Cardiac muscle cell (in vitro differentiated cells and primary cell): ENCODE measurements around the gene TMCO2. TPM values are rescaled to one million over a fixed set of nuclear protein-coding genes. Genes with fewer than 3 reads are reported as not detected.
"Not testable (repeated sequence)": the region's sequence is repeated elsewhere in the genome, so short reads cannot be mapped to it uniquely, and the experiment has no call there.

Experiments used
- DNase-seq, 2 donors: peaks; one replicate each; pipeline versions ENCODE4 v3.0.0 to v3.0.0-alpha.2; 2010 to 2017; ENCODE audit warnings: low read depth in 1 of 2, low spot score in 1 of 2
- H3K27ac ChIP-seq: fragments of 200-600 bp; sonication (generic); 2 replicates; pipeline ENCODE4 v1.5.1; 2016
- H3K27me3 ChIP-seq: fragments of 200-600 bp; sonication (generic); 2 replicates; pipeline ENCODE4 v1.6.0; 2016; ENCODE audit warnings: control low read depth
- H3K36me3 ChIP-seq: fragments of 200-600 bp; sonication (generic); 2 replicates; pipeline ENCODE4 v1.5.1; 2016; ENCODE audit warnings: control low read depth
- H3K4me1 ChIP-seq: fragments of 200-600 bp; sonication (generic); 2 replicates; pipeline ENCODE4 v1.8.1; 2017; ENCODE audit warnings: low read depth, mild to moderate bottlenecking, mixed run types
- H3K4me3 ChIP-seq: fragments of 200-600 bp; sonication (generic); 2 replicates; pipeline ENCODE4 v1.5.1; 2016; ENCODE audit warnings: mild to moderate bottlenecking
- H3K9me3 ChIP-seq: fragments of 200-600 bp; sonication (generic); 2 replicates; pipeline ENCODE4 v1.5.1; 2017; ENCODE audit warnings: low read depth, mild to moderate bottlenecking, control low read depth
- CTCF ChIP-seq: IDR thresholded peaks from 2 replicates; pipeline ENCODE4 v1.5.1; 2012; ENCODE audit warnings: low read depth, mild to moderate bottlenecking, low read length
- polyA plus RNA-seq: library from polyadenylated mRNA; unstranded; fragments of >200 nt; fragmentation: Nextera tagmentation; extraction: Ambion mirVana; gene quantifications from 2 replicates; pipeline ENCODE4 v1.2.1, GENCODE V29; 2016
- total RNA-seq: library from RNA; depleted of rRNA; stranded (reverse); fragments of >200 nt; gene quantifications from 2 replicates; pipeline ENCODE4 v1.2.3, GENCODE V29; 2016

TMCO2 gene
- not detected in 2 replicates for total RNA-seq
- not detected in 2 replicates for polyA plus RNA-seq

- H3K9me3 ChIP-seq: no peaks in the 10 kb centered on the region
- TF ChIP-seq CTCF: no peak
- H3K27ac ChIP-seq: no peak within 1 kb of the TSS
- H3K4me3 ChIP-seq: no peak within 1 kb of the TSS
- no peak for DNase-seq
- no peaks in the 10 kb centered on the region for H3K4me1 ChIP-seq
- no peaks in the 10 kb centered on the region for H3K36me3 ChIP-seq
- no peaks in the 10 kb centered on the region for H3K27me3 ChIP-seq
These were observed at the start of gene TMCO2 for GRCh38 chr1:40247655-40248054. TSS of gene TMCO2 (plus strand) at chr1:40247937. CDS start at chr1:40247994, 57 bp downstream.

GRCh38 chr1:40199126-40199525, 48.6 kb upstream of the TMCO2 start:
- no peaks in the 10 kb centered on the region for H3K27me3 ChIP-seq
- peaks cover 25% of the 10 kb centered on the region for H3K36me3 ChIP-seq
- H3K4me3 ChIP-seq: no peak overlapping the region
- H3K4me1 ChIP-seq: no peaks in the 10 kb centered on the region
- no peaks in the 10 kb centered on the region for H3K9me3 ChIP-seq
- TF ChIP-seq CTCF: no peak
- no peak for DNase-seq
- H3K27ac ChIP-seq: no peak overlapping the region

- Histone ChIP-seq H3K4me3 (no peak overlapping the region), H3K27ac (no peak overlapping the region), H3K4me1 (no peaks in the 10 kb centered on the region), H3K27me3 (no peaks in the 10 kb centered on the region), H3K36me3 (peaks cover 17% of the 10 kb centered on the region), H3K9me3 (no peaks in the 10 kb centered on the region)
- DNase-seq: no peak
- TF ChIP-seq CTCF: no peak
These were observed 42.9 kb upstream of the TMCO2 start for GRCh38 chr1:40204856-40205255.

GRCh38 chr1:40210511-40211204, 37.1 kb upstream of the TMCO2 start:
- Histone ChIP-seq H3K36me3 (peaks cover 34% of the 10 kb centered on the region), H3K27ac (peak overlapping the region; percentile 14), H3K4me1 (no peaks in the 10 kb centered on the region), H3K9me3 (no peaks in the 10 kb centered on the region), H3K27me3 (no peaks in the 10 kb centered on the region), H3K4me3 (no peak overlapping the region)
- no peak for TF ChIP-seq CTCF
- DNase-seq: no peak

GRCh38 chr1:40218333-40218732, 29.4 kb upstream of the TMCO2 start:
- Histone ChIP-seq H3K27ac (no peak overlapping the region), H3K36me3 (peaks cover 23% of the 10 kb centered on the region), H3K4me3 (no peak overlapping the region), H3K4me1 (no peaks in the 10 kb centered on the region), H3K9me3 (no peaks in the 10 kb centered on the region), H3K27me3 (no peaks in the 10 kb centered on the region)
- no peak for DNase-seq
- no peak for TF ChIP-seq CTCF

GRCh38 chr1:40221471-40221905, 26.2 kb upstream of the TMCO2 start:
- not testable (repeated sequence) for H3K4me3 ChIP-seq, H3K4me1 ChIP-seq, H3K9me3 ChIP-seq, H3K27me3 ChIP-seq, H3K27ac ChIP-seq, DNase-seq
- peaks cover 13% of the 10 kb centered on the region for H3K36me3 ChIP-seq
